ENCODE results near the gene ABCB6.

Gene ABCB6

DNA sequence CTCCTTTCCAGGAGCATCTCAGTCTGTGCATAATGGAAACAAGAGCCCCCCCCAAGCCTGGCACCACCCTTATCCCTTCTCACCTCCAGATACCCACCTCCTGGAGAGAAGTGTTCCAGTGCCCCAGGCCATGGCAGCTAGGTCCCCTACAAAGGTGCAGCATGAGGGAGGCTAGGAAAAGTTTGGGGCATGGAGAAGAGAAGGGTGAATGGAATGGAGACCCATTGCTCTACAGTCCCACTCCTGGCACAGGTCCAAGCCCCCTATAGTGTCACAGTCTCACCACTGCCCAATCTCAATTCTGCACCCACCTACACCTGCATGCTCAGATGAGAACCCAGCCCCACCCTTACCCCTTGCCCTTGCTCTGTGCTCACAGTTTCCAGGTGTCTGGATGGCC is 49.8 kb downstream of the ABCB6 start:
- DNase-seq (ENCODE audit: low spot score) = no peak

DNA sequence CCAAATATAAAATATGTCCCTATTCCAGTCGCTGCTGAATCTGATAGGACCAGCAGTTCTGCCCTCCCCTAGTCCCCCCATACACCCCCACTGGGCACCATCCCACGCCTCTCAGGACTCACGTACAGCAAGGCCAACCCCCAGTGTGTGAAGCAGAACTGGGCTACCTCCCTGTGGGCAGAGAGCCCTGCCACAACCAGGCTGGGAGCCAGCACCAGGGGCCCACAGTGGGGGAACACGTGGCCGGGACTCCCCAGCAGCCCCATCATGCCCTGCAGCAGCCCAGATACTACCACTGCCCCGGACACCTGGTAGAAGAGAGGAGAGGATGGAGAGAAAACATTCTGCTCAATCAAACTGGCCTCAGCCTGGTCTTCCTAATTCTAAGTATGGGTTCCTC is 50.2 kb downstream of the ABCB6 start:
- no peak for DNase-seq (ENCODE audit: low spot score)

DNA sequence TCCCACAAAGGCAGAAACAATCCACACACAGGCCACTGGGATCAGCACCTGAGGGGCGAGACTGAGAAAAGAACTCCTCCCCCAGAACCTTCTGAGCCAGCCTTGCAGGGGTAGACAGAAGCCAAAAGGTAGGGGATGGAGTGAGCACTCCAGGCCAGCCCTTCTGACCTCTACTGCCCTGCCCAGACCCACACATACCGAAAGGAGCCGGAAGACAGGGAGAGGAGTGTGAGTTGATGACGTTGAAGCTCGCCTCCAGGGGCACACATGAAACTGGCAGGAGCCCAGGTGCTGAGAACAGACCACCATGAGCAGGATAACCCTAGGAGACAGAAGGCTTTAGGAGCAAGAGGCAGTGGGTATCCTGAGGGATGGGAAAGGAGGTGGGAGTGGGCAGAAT is 50.8 kb downstream of the ABCB6 start:
- DNase-seq (ENCODE audit: low spot score) = no peak

DNA sequence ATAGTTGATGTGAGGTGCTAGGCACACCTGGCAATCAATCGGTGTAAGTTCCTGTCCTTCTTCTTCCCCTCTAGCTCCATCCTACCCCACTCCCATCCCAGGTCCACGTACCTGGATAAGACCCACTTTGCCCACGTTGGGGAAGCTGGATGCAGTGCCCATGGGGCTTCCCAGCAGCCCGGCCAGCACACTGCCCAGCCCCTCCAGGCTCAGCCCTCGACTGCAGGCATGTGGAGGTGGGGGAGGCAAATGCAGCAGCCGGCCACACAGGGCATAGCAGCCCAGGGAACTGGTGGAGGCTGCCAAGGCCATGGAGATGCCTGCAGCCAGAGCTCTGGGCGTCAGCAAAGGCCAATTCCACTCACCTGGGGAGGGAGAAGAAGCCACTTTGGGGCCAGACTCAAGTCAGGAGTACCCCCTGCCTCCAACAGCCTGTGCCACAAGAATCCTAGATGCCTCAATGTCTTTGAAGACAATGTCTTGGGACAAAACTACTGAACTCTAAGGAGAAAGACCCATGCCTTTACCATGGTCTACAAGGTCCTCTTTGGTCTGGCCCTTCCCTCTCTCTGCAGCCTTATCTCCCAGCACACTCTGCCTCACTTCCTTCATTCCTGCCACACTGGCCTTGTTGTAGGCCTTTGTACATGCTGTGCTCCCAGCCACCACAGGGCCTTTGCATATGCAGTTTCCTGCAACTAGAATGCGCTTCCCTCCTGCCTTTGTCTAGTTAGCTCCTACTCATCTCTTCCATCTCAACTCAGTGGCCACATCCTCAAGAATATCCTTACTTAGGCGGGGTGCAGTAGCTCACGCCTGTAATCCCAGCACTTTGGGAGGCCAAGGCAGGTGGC is 53.5 kb downstream of the ABCB6 start:
- DNase-seq (ENCODE audit: low spot score) = no peak

DNA sequence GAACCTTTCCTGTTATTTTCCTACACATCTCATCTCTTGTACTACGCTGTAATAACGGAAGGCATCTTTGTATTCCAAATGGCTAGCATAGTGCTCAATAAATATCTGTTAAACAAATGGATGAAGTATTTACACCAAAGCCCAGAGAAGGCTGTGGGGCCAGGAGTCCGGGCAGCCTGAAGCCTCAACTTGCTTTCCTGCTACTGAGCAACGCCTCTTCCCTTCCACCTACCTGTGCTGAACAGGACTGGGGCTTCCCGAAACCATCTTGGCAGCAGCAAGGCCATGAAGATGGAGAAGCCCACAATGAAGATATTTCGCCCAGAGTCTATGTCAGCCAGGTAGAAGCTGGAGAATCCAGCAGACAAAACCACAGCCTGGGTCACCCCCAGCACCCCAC is 55.6 kb downstream of the ABCB6 start:
- no peak for DNase-seq (ENCODE audit: low spot score)

DNA sequence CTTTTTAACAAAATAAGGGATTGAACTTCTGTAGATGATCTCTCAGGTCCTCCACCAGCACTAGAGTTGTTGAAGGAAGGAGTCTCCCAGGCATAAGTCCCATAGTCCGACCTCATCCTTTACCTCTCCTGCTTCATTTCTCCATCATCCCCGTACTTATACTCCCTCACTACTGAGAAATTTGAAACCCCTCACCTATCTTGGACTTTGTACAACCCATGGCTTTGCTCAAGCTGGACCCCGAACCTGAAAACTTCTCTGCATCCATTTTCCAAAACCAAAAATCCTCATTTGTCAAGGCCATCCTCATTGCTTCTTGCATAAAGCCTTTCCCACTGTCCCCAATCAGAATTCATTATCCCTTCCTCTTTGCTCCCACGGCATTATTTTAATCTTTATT is 57.7 kb downstream of the ABCB6 start:
- no peak for DNase-seq (ENCODE audit: low spot score)

DNA sequence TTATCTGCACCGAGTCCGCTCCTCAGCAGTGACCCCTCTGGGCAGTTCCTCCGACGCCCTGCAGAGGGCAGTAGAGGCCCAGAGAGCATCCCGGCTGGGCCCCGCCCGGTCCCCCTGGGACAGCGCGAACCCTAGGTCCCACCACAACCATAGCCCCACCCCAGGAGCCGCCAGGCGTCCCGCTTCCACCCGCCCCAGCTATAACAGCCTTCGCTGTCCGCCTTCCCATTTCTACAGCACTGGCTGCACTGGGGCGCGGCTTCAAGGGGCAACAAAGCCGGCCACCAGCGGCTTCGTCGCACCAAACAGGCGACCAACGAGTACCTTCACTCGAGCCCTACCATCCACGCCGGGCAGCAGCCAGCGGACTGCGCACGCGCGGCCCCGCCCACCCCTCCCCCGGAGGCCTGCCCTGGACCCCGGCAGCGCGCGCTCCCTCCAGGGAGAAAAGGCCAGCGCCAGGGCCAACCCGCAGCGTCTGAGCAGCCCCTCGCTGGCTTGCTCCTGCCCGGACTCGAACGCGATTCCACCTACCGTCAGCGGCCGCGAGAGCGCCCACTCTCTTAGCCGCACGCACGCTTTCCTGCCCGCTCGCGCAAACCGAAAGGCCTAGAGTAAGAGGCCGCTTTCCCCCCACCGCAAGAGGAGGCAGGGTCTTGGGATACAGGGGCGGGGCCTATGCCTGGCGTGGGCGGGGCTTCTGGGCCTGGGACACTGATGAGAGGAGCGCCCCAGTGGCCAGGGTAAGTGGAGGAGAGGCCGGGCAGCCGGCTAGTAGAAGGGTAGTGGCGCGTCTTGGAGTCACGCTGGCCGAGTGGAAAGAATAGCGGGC is 58.4 kb downstream of the ABCB6 start, which contains the start of gene NHEJ1:
Gene NHEJ1, minus strand, starts transcription at position 630 of the 832 bp plus-strand sequence. CDS start 2,453 bp downstream, outside the sequence.
- DNase-seq (ENCODE audit: low spot score) = peak; percentile 96

All from germinal center (tissue), 1 donor.